Cerebellar cortex (tissue), 1 donor: ENCODE data around the gene SLCO1B3.
"Not testable (repeated sequence)": the region's sequence is repeated elsewhere in the genome, so short reads cannot be mapped to it uniquely, and the experiment has no call there.

Experiments used
- DNase-seq: peaks from one replicate; pipeline ENCODE4 v3.0.0-alpha.2; 2015; ENCODE audit warnings: low spot score

Gene SLCO1B3

GRCh38 chr12:20810487-20810886 is at the start of gene SLCO1B3:
Gene SLCO1B3 (plus strand): TSS chr12:20810705. CDS start chr12:20815739, 5,034 bp downstream.
- DNase-seq, result no peak

DNA sequence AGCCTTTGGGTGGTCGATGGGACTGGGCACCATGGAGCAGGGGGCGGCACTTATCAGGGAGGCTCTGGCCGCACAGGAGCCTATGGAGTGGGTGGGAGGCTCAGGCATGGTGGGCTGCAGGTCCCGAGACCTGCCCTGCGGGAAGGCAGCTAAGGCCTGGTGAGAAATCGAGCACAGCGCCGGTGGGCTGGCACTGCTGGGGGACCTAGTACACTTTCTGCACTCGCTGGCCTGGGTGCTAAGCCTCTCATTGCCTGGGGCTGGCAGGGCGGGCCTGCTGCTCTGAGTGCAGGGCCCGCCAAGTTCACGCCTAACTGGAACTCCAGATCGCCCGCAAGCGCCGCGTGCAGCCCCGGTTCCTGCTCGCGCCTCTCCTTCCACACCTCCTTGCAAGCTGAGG is 33.1 kb upstream of the SLCO1B3 start:
- DNase-seq, result no peak

DNA sequence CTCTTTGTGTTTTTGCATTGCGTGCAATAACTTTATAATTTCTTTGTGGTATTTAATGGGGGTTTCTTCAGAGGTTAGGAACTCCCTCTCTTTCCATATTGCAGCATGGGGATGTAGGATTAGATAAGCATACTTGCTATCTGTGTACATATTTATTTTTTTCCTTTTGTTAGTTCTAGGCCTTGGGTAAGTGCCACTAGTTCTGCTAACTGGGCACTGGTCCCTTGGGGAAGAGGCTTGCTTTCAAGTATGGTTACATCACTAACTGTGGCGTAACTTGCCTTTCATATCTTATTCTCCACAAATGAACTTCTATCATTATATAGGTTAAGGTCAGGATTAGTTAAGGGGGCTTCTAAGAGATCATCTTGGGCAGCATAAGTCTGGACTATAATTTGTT is 31.5 kb upstream of the SLCO1B3 start:
- DNase-seq, result no peak

- not testable (repeated sequence) for DNase-seq
Observed at GRCh38 chr12:20779971-20780370, 30.5 kb upstream of the SLCO1B3 start.

GRCh38 chr12:20783796-20784357 is 26.6 kb upstream of the SLCO1B3 start:
- not testable (repeated sequence) for DNase-seq

GRCh38 chr12:20792971-20793370 is 17.5 kb upstream of the SLCO1B3 start:
- DNase-seq, result no peak

- peak; percentile 45 for DNase-seq
Observed at GRCh38 chr12:20798554-20798953, 12.0 kb upstream of the SLCO1B3 start.

DNA sequence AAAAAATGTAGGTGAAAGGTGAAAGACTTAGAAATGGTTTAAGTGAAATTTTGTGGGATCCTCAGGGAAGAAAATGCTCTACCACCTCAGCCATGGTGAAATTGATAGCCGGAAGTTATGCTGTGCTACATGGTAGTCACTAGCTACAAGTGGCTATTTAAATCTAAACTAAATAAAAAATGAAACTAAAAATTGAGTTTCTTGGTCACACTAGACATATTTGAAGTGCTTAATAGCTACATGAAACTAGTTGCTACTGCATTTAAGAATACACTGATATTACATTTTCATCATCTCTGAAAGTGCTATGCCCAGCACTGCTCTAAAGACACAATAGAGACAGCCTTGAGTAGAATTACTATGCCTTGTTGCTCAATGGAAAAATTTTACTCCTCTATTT is 10.3 kb upstream of the SLCO1B3 start:
- no peak for DNase-seq

GRCh38 chr12:20801035-20801434 is 9.5 kb upstream of the SLCO1B3 start:
- DNase-seq, result no peak

DNA sequence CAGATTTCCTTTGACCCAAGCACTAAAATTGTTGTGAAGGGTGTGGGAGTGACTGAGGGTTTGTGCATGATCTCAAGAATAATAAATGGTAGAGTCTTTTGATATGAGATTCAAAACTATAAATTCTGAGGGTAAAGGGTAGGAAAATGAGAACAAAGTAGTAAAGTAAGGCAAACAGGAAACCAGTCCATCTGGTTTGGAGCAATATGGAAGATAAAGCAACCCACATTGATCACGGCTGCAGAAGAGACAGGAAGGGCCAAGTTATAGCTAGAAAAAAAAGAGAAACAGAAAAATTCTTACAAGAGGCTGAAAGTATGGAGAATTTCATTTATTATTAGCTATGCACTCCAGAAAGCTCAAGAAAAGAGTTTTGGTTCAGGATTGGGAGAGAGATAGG is 4.6 kb upstream of the SLCO1B3 start:
- DNase-seq, result no peak

DNA sequence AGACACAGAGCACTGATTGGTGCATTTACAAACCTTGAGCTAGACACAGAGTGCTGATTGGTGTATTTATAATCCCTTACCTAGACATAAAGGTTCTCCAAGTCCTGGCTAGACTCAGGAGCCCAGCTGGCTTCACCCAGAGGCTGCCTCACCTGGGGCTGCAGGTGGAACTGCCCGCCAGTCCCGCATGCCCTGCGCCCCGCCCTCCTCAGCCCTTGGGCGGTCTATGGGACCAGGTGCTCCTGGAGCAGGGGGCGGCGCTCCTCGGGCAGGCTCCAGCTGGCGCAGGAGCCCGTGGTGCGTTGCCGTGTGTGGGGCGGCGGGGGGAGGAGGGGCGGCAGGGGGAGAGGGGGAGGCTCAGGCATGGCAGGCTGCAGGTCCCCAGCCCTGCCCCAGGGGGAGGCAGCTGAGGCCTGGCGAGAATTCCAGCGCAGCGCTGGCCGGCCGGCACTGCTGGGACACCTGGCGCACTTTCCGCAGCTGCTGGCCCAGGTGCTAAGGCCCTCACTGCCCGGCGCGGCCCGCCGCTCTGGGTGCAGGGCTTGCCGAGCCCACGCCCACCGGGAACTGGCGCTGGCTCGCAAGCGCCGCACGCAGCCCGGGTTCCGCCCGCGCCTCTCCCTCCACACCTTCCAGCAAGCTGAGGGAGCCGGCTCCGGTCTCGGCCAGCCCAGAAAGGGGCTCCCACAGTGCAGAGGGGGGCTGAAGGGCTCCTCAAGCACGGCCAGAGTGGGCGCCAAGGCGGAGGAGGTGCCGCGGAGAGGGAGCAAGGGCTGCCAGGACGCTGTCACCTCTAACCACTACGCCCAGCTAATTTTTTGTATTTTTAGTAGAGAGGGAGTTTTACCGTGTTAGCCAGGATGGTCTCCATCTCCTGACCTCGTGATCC is 3.1 kb upstream of the SLCO1B3 start:
- no peak for DNase-seq

DNA sequence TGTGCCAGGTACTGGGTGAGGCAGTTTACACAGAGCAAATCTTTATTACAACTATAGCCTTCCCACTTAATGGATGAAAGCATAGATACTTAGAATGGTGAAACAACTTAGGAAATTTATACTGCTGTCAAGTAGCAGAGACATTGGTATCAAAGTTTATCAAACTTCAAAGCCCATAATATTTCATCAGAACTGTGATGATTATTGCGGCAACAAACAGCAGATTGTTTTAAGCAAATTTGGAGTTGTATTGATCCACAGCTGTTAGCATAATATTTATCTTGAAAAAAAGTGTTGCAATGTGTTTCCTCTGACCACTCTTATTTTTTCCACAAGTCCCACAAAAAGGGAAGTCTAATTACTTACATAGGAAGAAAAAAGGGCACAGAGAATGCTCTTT is 2.0 kb upstream of the SLCO1B3 start:
- DNase-seq, result no peak

- no peak for DNase-seq
Observed at GRCh38 chr12:20815574-20815973, 5.1 kb downstream of the SLCO1B3 start.

- no peak for DNase-seq
Observed at GRCh38 chr12:20822415-20822814, 11.9 kb downstream of the SLCO1B3 start.

GRCh38 chr12:20822925-20823324 is 12.4 kb downstream of the SLCO1B3 start:
- no peak for DNase-seq

DNA sequence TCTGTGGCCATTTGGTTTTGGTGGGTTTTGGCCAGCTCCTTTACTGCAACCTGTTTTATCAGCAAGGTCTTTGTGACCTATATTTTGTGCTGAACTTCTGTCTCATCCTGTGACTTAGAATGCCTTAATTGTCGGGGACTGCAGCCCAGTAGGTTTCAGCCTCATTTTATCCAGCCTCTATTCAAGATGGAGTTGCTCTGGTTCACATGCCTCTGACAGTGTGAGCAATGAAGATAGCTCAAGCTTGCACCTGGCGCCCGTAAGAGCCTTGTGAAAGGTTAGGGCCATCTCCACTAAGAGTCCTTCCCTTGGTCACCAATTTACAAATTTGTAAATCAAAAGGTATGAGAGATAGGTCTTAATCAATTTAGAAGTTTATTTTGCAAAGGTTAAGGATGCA is 19.4 kb downstream of the SLCO1B3 start:
- no peak for DNase-seq

DNA sequence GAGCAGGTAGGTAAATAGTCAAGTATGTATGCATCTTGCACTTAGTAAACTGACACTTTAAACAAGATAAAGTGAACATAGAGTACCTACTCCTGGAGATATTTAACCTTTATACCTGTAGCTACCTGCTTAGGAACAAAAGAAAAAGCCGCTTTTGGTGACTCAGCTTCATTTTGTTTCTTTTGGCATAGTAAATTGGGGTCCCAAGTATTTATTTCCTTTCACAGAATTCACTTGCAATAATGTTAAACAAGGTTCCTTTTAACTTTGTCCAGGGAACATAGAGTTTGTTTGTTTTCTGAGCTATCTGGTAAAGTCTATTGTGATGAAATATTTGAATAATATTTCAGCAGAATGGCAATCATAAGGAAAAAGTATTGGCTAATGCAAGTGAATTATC is 20.0 kb downstream of the SLCO1B3 start:
- DNase-seq, result no peak

- DNase-seq, result no peak
Observed at GRCh38 chr12:20832911-20833310, 22.4 kb downstream of the SLCO1B3 start.

DNA sequence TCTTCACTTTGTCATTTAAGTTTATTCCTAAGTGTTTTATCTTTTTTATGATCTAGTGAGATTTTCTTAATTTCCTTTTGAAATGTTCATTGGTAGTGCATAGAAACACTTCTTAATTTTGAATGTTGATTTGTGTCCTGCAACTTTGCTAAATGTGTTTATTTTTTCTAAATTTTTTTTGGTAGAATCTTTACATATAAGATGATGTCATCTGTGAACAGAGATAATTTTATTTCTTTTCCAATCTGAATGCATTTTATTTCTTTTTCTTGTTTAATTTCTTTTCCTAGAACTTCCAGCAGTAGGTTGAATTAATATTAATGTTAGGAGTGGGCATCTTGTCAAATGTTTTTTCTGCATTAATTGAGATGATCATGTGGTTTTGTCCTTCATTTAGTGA is 42.1 kb downstream of the SLCO1B3 start:
- DNase-seq, result no peak

DNA sequence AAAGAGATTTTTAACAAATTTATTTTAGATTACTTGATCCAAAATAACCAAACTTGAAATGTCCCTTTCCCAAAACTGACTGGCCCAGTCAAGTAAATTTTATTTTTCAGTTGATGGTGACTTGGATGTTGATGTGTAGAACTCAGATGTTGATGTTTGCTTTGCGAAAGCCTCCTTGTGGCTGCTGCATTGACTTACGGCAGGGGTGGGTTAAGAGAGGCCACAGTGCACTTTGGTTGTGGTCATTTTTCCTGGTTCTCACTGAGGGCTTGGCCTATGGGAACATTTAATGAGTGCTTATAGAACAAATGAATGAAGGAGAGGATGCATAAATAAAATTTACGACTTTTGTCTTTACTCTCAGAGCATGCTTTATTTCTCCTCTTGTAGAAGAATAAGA is 52.6 kb downstream of the SLCO1B3 start:
- no peak for DNase-seq

DNA sequence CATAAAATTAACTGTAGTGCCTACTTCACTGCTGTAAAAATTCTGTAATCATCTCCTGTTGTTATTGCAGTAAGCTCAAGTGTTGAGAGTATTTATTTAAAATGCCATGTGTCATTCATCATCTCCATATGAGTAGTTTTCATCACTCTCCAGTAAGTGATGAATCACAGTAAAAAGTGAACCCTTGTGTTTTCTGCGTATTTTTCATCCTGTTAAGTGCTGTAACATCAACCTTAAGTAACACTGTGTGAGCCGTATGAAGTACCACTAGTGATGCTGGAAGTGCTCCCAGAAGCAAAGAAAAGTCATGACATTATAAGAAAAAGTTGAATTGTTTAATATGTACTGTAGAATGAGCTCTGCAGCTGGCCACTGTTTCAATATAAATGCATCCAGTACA is 55.4 kb downstream of the SLCO1B3 start:
- no peak for DNase-seq

GRCh38 chr12:20868277-20868676 is 57.8 kb downstream of the SLCO1B3 start:
- DNase-seq, result no peak

DNA sequence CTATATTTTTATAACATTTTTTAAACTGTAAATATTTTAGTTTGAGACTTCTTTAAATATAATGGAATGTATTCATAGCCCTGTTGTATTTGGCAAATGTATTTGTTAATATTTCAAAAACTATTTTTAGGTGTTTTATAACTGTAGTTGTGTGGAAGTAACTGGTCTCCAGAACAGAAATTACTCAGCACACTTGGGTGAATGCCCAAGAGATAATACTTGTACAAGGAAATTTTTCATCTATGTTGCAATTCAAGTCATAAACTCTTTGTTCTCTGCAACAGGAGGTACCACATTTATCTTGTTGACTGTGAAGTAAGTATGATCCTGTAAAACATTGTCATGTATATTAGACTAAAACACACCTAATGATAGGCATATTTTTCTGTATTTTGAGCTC is 72.8 kb downstream of the SLCO1B3 start:
- no peak for DNase-seq

- DNase-seq, result no peak
Observed at GRCh38 chr12:20885116-20885515, 74.6 kb downstream of the SLCO1B3 start.
